ACHN (cell line): ENCODE results near the gene PARD3.

Experiments used
- DNase-seq: peaks from one replicate; pipeline ENCODE4 v3.0.0-alpha.2; 2015
- in situ Hi-C: cut with HindIII; loops from 2 replicates; pipeline ENCODE4 v1.10.0; 2017; ENCODE audit warnings: low sequenced_read_pairs, low pct_ligation_motif_present, low pct_unique_long_range_greater_than_20kb

Gene PARD3

GRCh38 chr10:34187201-34187600 is 627.9 kb downstream of the PARD3 start:
- in situ Hi-C loops: no loop called here
- DNase-seq: no peak

- in situ Hi-C loops: no loop called here
- DNase-seq: no peak
Measured at GRCh38 chr10:34186745-34187144, 628.4 kb downstream of the PARD3 start.

- DNase-seq: no peak
- in situ Hi-C loops: no loop called here
Measured at GRCh38 chr10:34185998-34186397, 629.1 kb downstream of the PARD3 start.

GRCh38 chr10:34184939-34185386 is 630.1 kb downstream of the PARD3 start:
- in situ Hi-C loops: no loop called here
- DNase-seq: no peak

GRCh38 chr10:34184397-34184796 is 630.7 kb downstream of the PARD3 start:
- no peak for DNase-seq
- in situ Hi-C loops: no loop called here

GRCh38 chr10:34183016-34183796 is 631.9 kb downstream of the PARD3 start:
- no peak for DNase-seq
- in situ Hi-C loops: no loop called here

- in situ Hi-C loops: no loop called here
- DNase-seq: no peak
Measured at GRCh38 chr10:34181553-34182300, 633.4 kb downstream of the PARD3 start.

GRCh38 chr10:34180749-34181148 is 634.3 kb downstream of the PARD3 start:
- in situ Hi-C loops: no loop called here
- no peak for DNase-seq

GRCh38 chr10:34179280-34179679 is 635.8 kb downstream of the PARD3 start:
- DNase-seq: no peak
- in situ Hi-C loops: no loop called here

- DNase-seq: no peak
- in situ Hi-C loops: no loop called here
Measured at GRCh38 chr10:34178756-34179155, 636.3 kb downstream of the PARD3 start.

- DNase-seq: no peak
- in situ Hi-C loops: no loop called here
Measured at GRCh38 chr10:34178196-34178595, 636.9 kb downstream of the PARD3 start.

GRCh38 chr10:34177445-34177844 is 637.7 kb downstream of the PARD3 start:
- in situ Hi-C loops: no loop called here
- DNase-seq: no peak

GRCh38 chr10:34176351-34176750 is 638.7 kb downstream of the PARD3 start:
- in situ Hi-C loops: no loop called here

GRCh38 chr10:34175121-34175520 is 640.0 kb downstream of the PARD3 start:
- in situ Hi-C loops: no loop called here
- no peak for DNase-seq

More at GRCh38 chr10:34176351-34176750, 638.7 kb downstream of the PARD3 start:
- no peak for DNase-seq

GRCh38 chr10:34172936-34173533 is 642.1 kb downstream of the PARD3 start:
- in situ Hi-C loops: no loop called here
- DNase-seq: no peak

GRCh38 chr10:34171957-34172527 is 643.1 kb downstream of the PARD3 start:
- no peak for DNase-seq
- in situ Hi-C loops: no loop called here

GRCh38 chr10:34169677-34170076 is 645.4 kb downstream of the PARD3 start:
- in situ Hi-C loops: no loop called here
- DNase-seq: no peak

GRCh38 chr10:34169131-34169530 is 646.0 kb downstream of the PARD3 start:
- no peak for DNase-seq
- in situ Hi-C loops: no loop called here

GRCh38 chr10:34168439-34168838 is 646.7 kb downstream of the PARD3 start:
- in situ Hi-C loops: no loop called here
- no peak for DNase-seq
